ENCODE measurements around the gene AGAP1. TPM values are rescaled to one million over a fixed set of nuclear protein-coding genes. Genes with fewer than 3 reads are reported as not detected.

The AGAP1 gene
- total RNA-seq, 4 donors from 2014 or later = 7.2 to 19.6 (median 15.2) TPM

DNA sequence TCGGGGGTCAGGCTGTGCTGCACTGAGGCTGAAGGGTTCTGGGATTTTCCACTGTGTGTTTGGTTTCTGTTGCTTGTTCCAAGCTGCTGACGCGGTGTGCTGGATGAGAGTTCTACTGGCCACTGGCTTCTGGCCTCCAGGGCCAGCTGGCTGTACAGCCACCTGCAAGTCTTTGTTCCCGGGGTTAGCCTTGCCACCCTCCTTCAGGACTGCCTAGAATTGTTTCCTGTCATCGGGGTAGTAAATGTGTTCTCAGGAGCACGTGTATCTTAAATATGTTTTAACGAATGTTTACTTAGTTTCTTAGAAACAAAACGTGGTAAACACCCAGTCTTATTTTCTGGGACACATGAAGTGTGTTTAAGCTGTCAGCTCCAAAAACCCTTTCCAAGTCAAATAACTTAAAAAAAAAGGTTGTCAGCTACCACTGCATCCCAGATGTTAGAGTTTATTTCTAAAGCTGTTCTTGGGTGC is 231.2 kb downstream of the AGAP1 start:
- H3K4me1 ChIP-seq = peaks cover 0 to 16% (median 10%) of the 10 kb centered on the region in 3 donors
- no peak for DNase-seq
- no peak overlapping the region for H3K4me3 ChIP-seq
- WGBS, 2 donors = 53 to 71% methylated on average over 3 to 8 of the region's 8 CpGs
- intact Hi-C loops (cut with DNase I) = no loop called here
- peaks cover 0 to 12% (median 0%) of the 10 kb centered on the region in 3 donors for H3K36me3 ChIP-seq
- peak overlapping the region in 3 of 4 donors; percentile 28 to 72 (median 58) for H3K27ac ChIP-seq
- H3K27me3 ChIP-seq = no peaks in the 10 kb centered on the region
- TF ChIP-seq, protein P1, sequence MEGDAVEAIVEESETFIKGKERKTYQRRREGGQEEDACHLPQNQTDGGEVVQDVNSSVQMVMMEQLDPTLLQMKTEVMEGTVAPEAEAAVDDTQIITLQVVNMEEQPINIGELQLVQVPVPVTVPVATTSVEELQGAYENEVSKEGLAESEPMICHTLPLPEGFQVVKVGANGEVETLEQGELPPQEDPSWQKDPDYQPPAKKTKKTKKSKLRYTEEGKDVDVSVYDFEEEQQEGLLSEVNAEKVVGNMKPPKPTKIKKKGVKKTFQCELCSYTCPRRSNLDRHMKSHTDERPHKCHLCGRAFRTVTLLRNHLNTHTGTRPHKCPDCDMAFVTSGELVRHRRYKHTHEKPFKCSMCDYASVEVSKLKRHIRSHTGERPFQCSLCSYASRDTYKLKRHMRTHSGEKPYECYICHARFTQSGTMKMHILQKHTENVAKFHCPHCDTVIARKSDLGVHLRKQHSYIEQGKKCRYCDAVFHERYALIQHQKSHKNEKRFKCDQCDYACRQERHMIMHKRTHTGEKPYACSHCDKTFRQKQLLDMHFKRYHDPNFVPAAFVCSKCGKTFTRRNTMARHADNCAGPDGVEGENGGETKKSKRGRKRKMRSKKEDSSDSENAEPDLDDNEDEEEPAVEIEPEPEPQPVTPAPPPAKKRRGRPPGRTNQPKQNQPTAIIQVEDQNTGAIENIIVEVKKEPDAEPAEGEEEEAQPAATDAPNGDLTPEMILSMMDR (IDR thresholded peaks at IDR 0.05) = no peak
- TF ChIP-seq POLR2A (IDR thresholded peaks at IDR 0.05) = no peak
- no peaks in the 10 kb centered on the region for H3K9me3 ChIP-seq

DNA sequence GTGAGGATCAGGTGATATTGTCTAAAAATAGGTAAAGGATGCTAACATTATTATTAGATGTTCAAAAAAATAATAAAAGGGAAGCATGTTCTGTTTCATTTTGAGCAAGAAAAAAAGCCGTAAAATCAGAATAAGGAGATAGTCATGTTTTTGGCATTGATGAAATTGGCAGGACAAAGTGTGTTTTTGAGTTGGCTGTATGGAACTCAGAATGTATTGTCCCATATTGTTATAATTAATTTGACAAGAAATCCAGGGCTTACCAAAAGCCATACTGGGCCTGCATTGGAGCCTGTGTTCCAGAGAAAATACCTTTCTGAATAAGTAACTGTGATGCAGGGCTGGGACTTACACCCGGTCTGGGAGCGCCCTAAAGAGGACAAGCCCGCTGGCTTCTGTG is 232.0 kb downstream of the AGAP1 start:
- H3K27ac ChIP-seq = peak overlapping the region in 1 of 4 donors; percentile 17
- no peak for DNase-seq
- peaks cover 0 to 12% (median 0%) of the 10 kb centered on the region in 3 donors for H3K36me3 ChIP-seq
- 87 to 90% methylated on average over 4 of the region's 4 CpGs for WGBS, 2 donors
- H3K4me3 ChIP-seq = no peak overlapping the region
- no peaks in the 10 kb centered on the region for H3K9me3 ChIP-seq
- TF ChIP-seq, protein P1 (IDR thresholded peaks at IDR 0.05) = no peak
- no peak for TF ChIP-seq POLR2A (IDR thresholded peaks at IDR 0.05)
- no peaks in the 10 kb centered on the region for H3K27me3 ChIP-seq
- H3K4me1 ChIP-seq = peaks cover 0 to 16% (median 10%) of the 10 kb centered on the region in 3 donors
- intact Hi-C loops (cut with DNase I) = no loop called here

DNA sequence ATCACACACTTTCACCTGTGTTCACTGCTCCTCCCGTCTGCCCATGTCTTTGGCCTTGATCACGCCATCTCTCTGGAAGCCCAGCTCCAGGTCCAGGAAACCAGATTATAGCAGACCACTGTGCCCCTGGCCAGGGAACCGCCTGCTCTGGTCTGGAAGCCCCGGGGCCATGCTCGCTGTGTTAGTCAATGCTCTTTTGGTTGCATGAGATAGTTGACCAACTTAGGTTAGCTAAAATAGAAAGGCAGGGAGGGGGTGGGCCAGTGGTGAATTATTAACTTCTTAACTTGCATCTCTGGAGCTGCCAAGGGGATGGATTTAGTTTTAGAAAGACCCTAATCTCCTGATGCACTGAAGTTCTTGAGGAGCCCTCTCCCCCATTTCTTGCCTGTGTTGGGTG is 232.7 kb downstream of the AGAP1 start:
- DNase-seq = no peak
- intact Hi-C loops (cut with DNase I) = no loop called here
- no peak overlapping the region for H3K4me3 ChIP-seq
- no peak overlapping the region for H3K27ac ChIP-seq
- TF ChIP-seq, protein P1 (IDR thresholded peaks at IDR 0.05) = no peak
- TF ChIP-seq POLR2A (IDR thresholded peaks at IDR 0.05) = no peak
- no peaks in the 10 kb centered on the region for H3K27me3 ChIP-seq
- peaks cover 0 to 12% (median 0%) of the 10 kb centered on the region in 3 donors for H3K36me3 ChIP-seq
- peaks cover 0 to 16% (median 10%) of the 10 kb centered on the region in 3 donors for H3K4me1 ChIP-seq
- H3K9me3 ChIP-seq = no peaks in the 10 kb centered on the region
- 100% methylated on average over 2 to 3 of the region's 5 CpGs for WGBS, 2 donors

DNA sequence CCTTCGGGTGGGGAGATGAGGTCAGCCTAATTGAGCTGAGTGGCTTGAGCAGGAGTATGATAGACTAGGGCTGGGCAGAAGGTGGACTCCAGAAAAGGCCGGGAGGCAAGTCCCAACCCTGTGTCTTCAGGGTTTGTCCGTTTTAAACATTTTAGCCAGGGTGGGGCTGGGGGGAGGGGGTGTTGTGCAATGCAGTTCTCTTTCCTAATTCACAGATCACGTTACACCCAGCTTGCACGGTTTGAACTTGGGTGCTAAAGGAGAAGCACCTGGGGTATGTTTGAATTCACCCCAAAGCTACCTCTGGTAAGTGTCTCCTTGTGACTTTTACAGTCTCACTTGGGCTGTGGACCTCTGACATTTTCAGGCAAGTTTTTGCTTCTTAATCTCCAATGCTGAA is 233.3 kb downstream of the AGAP1 start:
- intact Hi-C loops (cut with DNase I) = no loop called here
- 73 to 75% methylated on average over 5 of the region's 5 CpGs for WGBS, 2 donors
- no peaks in the 10 kb centered on the region for H3K27me3 ChIP-seq
- H3K4me3 ChIP-seq = no peak overlapping the region
- no peak for TF ChIP-seq POLR2A (IDR thresholded peaks at IDR 0.05)
- TF ChIP-seq, protein P1 (IDR thresholded peaks at IDR 0.05) = no peak
- peaks cover 0 to 12% (median 0%) of the 10 kb centered on the region in 3 donors for H3K36me3 ChIP-seq
- H3K9me3 ChIP-seq = no peaks in the 10 kb centered on the region
- H3K27ac ChIP-seq = no peak overlapping the region
- no peak for DNase-seq
- H3K4me1 ChIP-seq = peaks cover 0 to 16% (median 10%) of the 10 kb centered on the region in 3 donors

DNA sequence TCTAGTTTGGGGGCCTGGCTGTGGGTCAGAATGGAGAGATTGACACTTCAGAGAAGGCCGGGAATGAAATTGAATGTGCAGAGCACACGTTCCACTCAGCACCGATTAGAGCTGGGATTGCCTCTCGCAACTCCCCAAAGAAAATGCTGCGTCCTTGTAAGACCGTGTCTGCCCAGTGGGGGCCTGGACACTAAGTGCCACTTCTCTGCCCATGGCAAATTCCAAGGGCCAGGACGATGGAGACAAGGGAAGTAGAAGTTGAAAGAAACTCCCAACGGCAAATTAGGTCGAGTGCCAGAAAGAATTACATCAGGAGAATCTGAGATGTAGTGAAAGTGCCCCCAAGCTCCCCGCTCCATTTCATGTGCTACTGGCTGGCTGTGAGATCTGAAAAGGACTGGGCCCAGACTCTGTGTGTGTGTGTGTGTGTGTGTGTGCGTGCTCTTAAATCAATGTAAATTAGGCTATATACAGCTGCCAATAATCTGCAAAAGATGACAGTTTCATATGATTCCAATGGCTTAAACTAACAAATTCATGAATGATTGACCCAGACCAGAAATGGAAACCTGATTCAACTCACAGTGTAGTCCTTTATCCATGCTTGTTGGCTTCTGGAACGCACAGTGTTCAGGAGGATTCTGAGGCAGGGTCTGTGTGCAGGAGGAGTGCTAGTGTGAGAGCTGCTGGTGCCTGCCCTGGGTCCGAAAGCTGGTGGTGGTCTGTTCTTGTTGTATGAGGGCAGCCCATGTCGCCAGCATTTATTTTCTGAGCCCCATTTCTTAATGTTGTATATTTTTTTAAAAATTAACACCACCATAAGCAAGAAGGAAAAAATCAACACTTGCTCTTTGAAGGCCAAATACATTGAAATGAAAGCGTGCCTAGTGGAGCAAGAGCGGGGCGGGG is 234.3 kb downstream of the AGAP1 start:
- Histone ChIP-seq H3K27ac (no peak overlapping the region), H3K4me1 (peaks cover 0 to 16% (median 10%) of the 10 kb centered on the region in 3 donors), H3K27me3 (no peaks in the 10 kb centered on the region), H3K4me3 (no peak overlapping the region), H3K9me3 (no peaks in the 10 kb centered on the region), H3K36me3 (peaks cover 0 to 7% (median 0%) of the 10 kb centered on the region in 3 donors)
- DNase-seq = no peak
- 83 to 89% methylated on average over 16 to 17 of the region's 17 CpGs for WGBS, 2 donors
- TF ChIP-seq POLR2A (IDR thresholded peaks at IDR 0.05) = no peak
- TF ChIP-seq, protein P1 (IDR thresholded peaks at IDR 0.05) = no peak
- intact Hi-C loops (cut with DNase I) = no loop called here
